ENCODE measurements around the gene SMIM41. TPM values are rescaled to one million over a fixed set of nuclear protein-coding genes. Genes with fewer than 3 reads are reported as not detected.

SMIM41 gene
- total RNA-seq, 2 experiments from 2014 or later: not detected

DNA sequence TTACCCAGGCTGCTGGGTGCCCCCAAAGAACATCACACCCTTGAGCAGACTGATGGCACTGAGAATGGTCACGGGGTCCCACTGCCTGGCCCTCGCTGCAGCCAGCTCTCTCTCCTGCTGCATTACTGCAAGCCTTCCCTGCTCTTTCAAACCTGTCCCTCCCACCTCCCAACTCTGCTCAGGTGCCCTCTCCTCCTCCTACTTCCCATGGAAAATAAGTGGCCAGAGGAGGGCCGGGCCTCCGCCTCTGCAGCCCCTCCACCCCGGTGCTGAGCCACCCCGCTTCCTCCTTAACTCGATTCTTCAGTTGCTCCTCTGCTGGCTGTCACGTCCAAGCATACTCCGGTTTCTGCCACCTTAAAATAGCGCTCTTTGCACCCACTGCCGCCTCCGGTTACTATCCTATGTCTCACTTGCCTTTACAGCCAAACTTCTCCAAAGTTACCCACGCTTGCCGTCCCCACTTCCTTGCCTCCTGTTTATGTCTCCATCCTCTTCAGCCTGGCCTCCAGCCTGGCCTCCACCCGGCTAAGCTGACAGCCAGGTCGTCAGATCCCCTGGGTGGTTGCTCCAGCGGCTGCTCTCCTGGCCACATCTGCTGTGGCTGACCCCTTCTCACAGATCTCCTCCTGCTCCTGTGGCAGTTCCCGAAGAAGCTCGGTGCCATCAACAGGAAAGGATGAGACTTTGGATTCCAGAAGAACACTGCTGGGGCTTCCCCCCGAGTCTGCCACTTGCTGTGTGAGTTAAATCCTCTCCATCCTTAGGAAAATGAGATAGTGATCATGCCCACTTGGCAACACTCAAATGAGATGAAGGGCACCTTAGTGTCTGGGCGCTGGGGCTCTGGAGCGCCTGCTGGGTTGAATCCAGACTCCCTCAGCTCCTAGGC, 7.7 kb downstream of the SMIM41 start:
- Histone ChIP-seq H3K27ac (ENCODE audit: low read depth, low read length, poor library complexity, severe bottlenecking) (peak overlapping the region; percentile 71), H3K4me3 (ENCODE audit: low read depth, low read length, poor library complexity, severe bottlenecking) (no peak overlapping the region), H4K20me1 (ENCODE audit: insufficient read depth, low read length) (no peaks in the 10 kb centered on the region), H3K4me1 (ENCODE audit: insufficient read depth, low read length, poor library complexity, severe bottlenecking) (peaks cover 74% of the 10 kb centered on the region), H3K9me2 (ENCODE audit: insufficient read depth, low read length) (no peaks in the 10 kb centered on the region), H3K4me2 (ENCODE audit: low read length) (peak overlapping the region; percentile 66; the same call in 1 of the 2 replicates), H3K79me2 (ENCODE audit: insufficient read depth, low read depth, low read length) (no peaks in the 10 kb centered on the region), H2AFZ (ENCODE audit: low read length) (no peak overlapping the region), H3K9me3 (ENCODE audit: low read length) (no peaks in the 10 kb centered on the region), H3K36me3 (ENCODE audit: insufficient read depth, low read length) (no peaks in the 10 kb centered on the region)
- POLR2A ChIA-PET: interaction anchor here (0.6 to 2.4 kb wide), 2 partner anchors 17 to 33 kb away, joined by 4 to 13 read pairs; partner anchors contain the start of gene ATG101
- TF ChIP-seq CTCF (conservative IDR thresholded peaks at IDR 0.05; ENCODE audit: low read length) (no peak), EZH2phosphoT487 (IDR thresholded peaks at IDR 0.05; ENCODE audit: borderline replicate concordance, low read depth, low read length) (no peak)
- intact Hi-C loops (cut with micrococcal nuclease; ENCODE audit: unreplicated experiment): no loop called here
- no TSS peak for BruUV-seq (replicated peaks)
- CTCF ChIA-PET (ENCODE audit: unreplicated experiment): interaction anchor here (0.5 to 1.9 kb wide), 5 partner anchors 31 to 62 kb away, joined by 3 to 8 read pairs (median 3); no protein-coding TSS in a partner anchor
- no peak for DNase-seq (ENCODE audit: low spot score)

DNA sequence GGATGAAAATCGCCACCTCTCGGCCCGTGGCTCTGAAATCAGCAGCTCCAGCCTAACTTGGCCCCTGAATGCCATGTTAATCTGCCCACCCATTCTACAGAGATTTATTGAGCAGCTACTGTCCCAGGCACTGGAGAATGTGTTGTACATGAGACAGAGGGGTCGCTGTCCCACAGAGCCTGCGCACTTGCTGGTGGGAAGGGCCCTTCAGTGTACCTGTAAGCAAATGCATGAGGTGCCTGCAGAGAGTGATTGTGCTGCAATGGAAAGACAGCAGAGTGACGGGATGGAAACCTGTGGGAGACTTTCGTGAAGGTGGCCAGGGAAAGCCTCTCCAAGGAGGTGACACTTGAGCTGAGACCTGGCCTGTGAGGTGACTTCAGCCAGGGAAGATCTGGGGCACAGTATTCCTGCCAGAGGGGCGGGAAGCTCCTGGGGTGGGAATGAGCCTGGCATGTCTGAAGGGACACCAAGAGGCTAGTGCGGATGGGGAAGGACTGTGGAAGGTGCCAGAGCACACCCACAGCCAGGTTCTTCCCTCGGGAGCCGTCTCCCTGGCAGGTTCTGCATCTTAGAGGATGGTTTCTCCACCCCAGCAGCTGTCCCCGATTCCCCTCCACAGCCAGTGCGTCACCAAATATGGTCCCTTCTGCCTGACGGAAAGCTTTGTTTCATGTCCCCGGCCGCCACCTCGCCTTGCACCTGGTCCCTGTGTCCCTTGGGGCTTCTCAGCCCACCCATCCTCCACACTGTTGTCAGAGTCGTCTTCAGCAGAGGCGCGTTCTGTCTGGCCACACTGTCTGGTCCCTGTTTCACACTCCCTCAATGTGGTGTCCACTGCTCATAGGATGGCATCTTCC, 8.7 kb downstream of the SMIM41 start:
- Histone ChIP-seq H3K4me3 (ENCODE audit: low read depth, low read length, poor library complexity, severe bottlenecking) (peak overlapping the region; percentile 31), H3K79me2 (ENCODE audit: insufficient read depth, low read depth, low read length) (no peaks in the 10 kb centered on the region), H3K36me3 (ENCODE audit: insufficient read depth, low read length) (no peaks in the 10 kb centered on the region), H4K20me1 (ENCODE audit: insufficient read depth, low read length) (no peaks in the 10 kb centered on the region), H3K9me3 (ENCODE audit: low read length) (no peaks in the 10 kb centered on the region), H3K4me2 (ENCODE audit: low read length) (peak overlapping the region; percentile 66), H2AFZ (ENCODE audit: low read length) (peak overlapping the region; percentile 22; the same call in 1 of the 2 replicates), H3K9me2 (ENCODE audit: insufficient read depth, low read length) (no peaks in the 10 kb centered on the region), H3K4me1 (ENCODE audit: insufficient read depth, low read length, poor library complexity, severe bottlenecking) (peaks cover 64% of the 10 kb centered on the region), H3K27ac (ENCODE audit: low read depth, low read length, poor library complexity, severe bottlenecking) (peak overlapping the region; percentile 71)
- peak; percentile 94 for DNase-seq (ENCODE audit: low spot score)
- TF ChIP-seq CTCF (conservative IDR thresholded peaks at IDR 0.05; ENCODE audit: low read length): no peak
- POLR2A ChIA-PET: interaction anchor here (0.5 to 2.4 kb wide), 3 partner anchors 18 to 654 kb away, joined by 4 to 13 read pairs (median 4); partner anchors contain the start of gene ATG101
- intact Hi-C loops (cut with micrococcal nuclease; ENCODE audit: unreplicated experiment): no loop called here
- BruUV-seq (replicated peaks): no TSS peak
- CTCF ChIA-PET (ENCODE audit: unreplicated experiment): interaction anchor here (0.5 to 1.9 kb wide), 8 partner anchors 30 to 63 kb away, joined by 3 to 8 read pairs (median 3); no protein-coding TSS in a partner anchor
